T-helper 2 cell (primary cell): ENCODE data around the gene ASTE1.

Source experiments
- DNase-seq, 5 experiments: peaks; one replicate each; pipeline versions ENCODE4 v3.0.0 to v3.0.0-alpha.2; 2012 to 2022
- total RNA-seq, 2 donors: gene quantifications; one replicate each; lab custom pipeline; 2026; lab: John Stamatoyannopoulos, UW

Gene ASTE1, protein sequence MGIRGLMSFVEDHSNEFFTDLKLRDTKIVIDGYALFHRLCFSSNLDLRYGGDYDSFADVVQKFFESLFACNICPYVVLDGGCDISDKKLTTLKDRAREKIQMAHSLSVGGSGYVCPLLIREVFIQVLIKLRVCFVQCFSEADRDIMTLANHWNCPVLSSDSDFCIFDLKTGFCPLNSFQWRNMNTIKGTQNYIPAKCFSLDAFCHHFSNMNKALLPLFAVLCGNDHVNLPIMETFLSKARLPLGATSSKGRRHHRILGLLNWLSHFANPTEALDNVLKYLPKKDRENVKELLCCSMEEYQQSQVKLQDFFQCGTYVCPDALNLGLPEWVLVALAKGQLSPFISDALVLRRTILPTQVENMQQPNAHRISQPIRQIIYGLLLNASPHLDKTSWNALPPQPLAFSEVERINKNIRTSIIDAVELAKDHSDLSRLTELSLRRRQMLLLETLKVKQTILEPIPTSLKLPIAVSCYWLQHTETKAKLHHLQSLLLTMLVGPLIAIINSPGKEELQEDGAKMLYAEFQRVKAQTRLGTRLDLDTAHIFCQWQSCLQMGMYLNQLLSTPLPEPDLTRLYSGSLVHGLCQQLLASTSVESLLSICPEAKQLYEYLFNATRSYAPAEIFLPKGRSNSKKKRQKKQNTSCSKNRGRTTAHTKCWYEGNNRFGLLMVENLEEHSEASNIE
- total RNA-seq, result 23.1 to 30.4 reads per million in 2 donors

DNA sequence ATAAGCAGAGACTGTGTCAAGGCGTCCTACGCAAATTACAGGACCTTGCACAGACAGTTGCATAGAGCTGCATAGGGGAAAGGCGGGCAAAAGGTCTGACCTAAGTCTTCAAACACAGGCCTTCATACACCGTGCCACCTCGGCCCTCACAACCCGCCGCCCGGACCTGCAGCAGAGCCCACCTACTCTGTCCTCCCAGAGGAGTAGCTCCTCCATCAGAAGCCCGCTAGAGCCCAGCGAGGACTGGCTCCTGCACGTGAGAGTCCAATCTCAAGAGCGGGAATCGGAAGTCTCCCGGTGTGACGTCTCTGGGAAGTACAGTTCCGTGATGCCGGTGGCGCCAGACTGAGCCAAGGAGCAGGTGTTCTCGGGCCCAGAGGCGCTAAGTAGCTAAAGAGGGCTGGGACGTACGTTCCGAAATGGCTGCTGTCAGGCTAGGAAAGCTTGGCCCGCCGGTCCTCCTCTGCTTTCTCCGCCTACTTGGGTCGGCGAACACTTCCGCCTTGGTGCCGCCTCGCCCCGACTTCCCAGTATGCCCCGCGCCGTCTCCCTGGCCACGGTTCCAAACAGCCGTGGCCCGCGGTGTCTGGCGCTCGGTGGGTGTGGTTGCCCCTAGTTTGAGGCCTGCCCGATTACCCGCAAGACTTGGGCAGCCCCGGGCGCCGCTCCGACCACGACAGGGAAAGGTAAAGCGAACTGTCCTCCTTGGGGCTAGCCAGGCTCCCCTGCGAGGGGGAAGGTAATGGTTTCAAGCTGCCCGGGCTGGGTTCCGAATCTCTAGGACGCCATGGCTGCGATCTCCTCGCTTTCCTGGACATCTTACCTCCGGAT, at the start of gene ASTE1, which contains the start of gene NEK11:
Gene ASTE1 (minus strand): TSS at position 505 of the 831 bp plus-strand sequence. CDS start 1,519 bp downstream, outside the sequence.
Gene NEK11 (plus strand): TSS at position 557 of the 831 bp plus-strand sequence. CDS start 2,832 bp downstream, outside the sequence.
- peak; percentile 81 to 94 (median 88) for DNase-seq

DNA sequence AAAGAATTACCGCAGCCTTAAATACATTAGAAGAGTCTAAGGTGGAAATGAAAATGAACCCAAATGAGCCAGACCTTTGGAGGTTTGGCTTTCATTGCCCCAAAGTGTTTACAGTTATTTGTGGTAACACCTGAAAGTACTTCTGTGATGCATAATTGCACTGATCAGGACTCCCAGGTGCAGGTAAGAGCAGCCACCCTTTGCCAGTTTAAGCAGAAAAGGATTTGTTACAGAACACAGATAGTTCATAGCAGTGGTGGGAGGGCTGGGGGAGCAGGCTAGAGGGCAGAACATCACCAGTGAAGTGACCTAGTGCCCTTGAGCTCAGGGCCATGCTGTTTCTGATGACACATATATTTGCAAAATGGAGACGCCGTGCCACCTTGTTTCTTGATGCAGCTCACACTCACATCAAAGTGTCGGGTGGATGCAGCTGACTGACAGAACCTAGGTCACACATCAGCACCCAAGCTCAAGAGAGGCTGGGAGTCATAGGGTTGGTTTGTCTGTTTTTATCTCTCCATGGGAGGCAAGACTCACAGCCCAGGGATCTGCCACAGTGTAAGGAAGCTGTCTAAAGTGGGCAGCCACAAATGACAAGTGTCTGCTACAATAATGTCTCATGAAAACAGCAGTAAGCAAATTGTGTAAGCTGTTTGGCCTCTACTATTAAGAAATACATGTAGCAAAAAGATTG, 49.2 kb upstream of the ASTE1 start:
- DNase-seq, result peak in 1 of 5 experiments; percentile 49

DNA sequence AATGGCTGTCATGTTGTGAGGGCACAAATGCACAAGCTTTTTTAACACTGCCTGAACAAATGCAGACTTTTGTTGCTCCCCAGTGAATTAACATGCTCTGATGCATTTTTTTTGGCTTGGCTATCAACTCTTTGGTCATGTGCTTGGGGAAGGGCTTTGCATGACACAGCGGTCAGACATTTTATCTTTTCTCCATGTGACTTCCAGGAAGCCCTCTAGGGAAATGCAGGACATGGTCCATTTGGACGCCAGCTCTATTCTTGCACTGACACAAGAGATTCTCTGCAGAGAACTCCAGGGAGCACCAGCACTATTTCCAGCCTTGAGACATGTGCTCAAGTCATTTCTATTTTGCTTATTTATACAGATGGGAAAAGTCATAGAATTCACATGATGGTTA, 46.2 kb upstream of the ASTE1 start:
- DNase-seq, result no peak

DNA sequence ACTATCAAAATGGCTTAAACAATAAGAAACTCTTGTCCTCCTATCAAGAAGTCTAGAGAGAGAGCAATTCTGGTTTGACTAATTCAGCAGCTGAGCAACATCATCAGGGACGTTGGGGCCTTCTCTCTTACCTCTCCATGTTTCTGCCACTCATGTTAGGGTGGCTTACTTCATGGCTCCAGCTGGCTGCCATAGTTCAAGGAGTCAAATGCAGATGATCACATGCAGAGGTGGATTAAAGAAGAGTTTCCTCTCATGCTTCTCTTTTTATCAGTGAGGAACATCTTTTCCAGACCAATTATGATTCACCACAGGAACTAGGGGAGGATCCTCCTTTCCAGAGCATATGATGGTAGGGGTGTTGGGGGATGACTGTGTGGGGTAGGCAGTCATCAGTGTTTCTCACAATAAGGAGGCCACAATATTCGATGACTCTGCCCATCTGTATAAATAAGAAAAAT, 45.5 kb upstream of the ASTE1 start:
- DNase-seq, result peak in 1 of 5 experiments; percentile 76

DNA sequence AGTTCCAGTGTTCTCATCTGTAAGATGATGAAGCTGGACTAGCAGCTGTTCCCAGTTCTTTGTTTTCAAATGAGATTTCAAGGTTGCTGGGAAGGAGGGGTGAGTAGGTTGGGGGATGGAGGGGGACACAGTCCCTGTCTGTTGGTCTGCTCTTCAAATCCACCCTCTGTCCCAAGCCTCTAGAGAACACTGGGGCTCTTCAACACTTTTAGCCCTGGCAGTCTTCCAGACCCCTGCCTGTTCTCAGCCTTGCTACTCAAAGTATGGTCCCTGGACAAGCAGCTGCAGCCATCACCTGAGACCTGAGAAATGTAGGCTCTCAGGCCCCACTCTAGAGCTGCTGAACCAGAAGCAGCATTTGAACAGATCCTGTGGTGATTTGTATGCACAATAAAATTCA, 41.4 kb upstream of the ASTE1 start:
- no peak for DNase-seq

DNA sequence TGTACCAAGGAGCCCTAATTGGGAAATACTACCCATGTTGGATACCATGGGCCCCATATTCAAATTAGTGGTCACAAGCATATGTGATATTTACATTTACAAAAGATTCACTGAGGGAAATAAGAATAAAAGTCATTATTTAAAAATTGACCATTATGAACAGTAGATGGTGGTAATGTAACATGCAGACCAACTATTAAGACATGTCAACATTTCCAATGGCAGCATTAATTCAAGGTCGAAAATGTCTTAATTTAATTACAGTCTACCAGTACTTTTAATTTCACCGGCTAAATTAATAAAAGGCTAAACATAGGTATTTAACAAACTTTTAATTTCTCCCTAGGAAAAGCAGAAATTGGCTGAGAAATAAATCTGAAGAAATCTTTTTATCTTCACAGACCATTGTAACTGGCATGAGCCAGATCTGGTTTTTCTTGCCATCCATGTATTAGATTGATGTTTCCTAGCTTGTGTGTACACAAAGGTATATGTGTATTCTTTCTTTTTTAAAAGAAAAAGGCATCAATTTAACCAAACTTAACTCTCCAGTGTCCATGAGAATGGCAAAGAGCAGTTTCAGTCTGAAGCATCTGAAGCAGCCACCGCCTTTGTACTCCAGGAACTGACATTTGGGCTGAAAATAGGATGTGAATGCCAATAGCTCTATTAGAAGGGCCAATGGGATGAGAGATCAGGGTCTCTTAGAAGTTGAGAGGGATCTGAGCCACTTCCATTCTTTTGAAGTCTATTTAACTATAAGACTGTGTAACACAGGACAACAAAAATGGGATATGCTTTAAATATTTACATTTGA, 26.6 kb upstream of the ASTE1 start:
- no peak for DNase-seq

DNA sequence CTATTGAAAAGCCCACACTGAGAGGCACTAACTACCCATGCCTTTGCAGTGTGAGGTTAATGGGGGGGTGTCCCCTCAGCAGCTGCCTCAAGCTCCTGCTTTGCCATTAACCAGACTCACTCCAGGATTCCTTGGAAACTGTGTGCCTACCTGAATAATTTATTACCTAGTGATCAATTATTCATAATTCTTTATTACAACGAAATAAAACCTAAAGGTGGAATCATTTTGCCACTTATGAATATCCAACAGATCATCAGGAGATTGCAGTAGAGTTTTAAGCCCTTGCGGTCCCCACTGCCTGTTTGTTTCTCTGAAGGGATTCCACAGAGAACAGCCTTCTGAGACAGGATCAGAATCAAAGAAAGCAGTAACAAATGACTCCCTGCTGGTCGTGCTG, 23.4 kb upstream of the ASTE1 start:
- no peak for DNase-seq

DNA sequence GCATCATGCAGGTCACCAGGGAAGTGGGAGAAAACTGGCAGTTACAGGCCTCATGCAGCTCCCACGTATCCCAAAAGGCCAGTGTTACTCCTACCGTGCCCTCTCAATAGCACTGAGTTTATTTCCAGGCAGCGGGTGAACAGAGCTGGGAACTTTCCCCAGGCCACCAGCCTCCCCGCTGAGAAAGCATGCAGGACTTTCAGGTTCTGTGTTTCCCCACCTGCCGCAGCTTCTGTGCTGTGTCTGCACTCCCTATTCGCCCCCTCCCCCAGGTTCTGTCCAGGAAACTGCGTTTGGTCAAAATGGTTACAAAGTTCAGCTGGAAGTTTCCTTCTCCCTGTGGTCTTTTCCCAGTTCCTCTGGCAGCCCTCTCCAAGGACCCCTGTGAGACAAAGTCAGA, 21.4 kb upstream of the ASTE1 start:
- no peak for DNase-seq

DNA sequence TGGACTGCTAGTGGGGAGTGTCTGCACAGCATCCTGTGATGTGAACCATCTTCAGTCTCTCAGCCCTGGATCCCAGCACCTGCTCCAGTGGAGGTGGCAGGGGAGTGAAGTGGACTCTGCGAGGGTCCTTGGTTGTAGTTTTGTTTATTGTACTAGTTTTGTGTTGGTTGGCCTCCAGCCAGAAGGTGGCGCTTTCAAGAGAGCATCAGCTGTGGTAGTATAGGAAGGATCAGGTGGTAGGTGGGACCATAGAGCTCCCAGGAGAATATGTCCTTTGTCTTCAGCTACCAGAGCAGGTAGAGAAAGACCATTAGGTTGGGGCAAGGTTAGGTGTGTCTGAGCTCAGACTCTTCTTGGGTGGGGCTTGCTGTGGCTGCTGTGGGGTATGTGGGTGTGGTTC, 21.0 kb upstream of the ASTE1 start:
- DNase-seq, result no peak

DNA sequence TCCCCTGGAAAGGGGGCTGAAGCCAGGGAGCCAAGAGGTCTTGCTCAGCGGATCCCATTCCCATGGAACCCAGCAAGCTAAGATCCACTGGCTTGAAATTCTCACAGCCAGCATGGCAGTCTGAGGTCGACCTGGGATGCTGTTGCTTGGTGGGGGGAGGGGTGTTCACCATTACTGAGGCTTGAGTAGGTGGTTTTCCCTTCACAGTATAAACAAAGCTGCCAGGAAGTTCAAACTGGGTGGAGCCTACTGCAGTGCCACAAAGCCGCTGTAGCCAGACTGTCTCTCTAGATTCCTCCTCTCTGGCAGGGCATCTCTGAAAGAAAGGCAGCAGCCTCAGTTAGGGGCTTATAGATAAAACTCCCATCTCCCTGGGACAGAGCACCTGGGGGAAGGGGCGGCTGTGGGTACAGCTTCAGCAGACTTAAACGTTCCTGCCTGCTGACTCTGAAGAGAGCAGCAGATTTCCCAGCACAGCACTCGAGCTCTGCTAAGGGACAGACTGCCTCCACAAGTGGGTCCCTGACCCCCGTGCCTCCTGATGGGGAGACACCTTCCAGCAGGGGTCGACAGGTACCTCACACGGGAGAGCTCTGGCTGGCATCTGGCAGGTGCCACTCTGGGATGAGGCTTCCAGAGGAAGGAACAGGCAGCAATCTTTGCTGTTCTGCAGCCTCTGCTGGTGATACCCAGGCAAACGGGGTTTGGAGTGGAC, 15.8 kb upstream of the ASTE1 start:
- peak in 2 of 5 experiments; percentile 15 to 89 for DNase-seq

DNA sequence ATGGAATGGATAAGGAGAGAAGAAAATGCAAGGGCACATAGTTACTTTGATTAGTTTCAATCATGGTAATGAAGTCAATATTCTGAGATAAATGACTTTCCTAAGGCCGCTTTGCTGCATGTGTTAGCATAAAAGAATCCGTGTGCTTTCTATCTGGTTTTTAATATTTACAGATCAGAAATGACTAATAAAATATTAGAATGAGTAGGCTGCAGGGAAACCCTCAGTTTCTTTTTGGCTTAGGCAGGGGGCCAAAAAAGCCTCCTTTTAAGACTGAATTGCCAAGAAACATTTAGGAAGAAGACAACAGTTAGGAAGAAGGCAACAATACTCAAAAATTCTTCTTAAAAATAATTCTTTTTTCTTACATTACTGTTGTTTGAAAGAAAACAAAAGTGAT, 11.7 kb upstream of the ASTE1 start:
- no peak for DNase-seq

DNA sequence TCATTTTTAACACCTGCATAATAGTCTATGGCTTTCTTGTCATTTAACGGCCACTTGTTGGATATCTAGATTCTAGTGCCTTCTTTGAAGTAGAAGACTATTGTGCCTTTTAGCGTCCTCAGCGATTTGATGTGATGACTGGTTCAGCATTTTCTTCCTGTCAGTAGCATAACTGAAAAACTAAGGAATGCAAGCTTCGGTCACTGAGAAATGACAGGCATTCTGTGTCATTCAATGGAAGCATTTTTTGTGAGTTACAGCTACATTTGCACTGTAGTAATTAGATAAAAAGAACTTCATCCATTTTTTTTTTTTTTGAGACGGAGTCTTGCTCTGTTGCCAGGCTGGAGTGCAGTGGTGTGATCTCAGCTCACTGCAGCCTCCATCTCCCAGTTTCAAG, 10.4 kb upstream of the ASTE1 start:
- no peak for DNase-seq

DNA sequence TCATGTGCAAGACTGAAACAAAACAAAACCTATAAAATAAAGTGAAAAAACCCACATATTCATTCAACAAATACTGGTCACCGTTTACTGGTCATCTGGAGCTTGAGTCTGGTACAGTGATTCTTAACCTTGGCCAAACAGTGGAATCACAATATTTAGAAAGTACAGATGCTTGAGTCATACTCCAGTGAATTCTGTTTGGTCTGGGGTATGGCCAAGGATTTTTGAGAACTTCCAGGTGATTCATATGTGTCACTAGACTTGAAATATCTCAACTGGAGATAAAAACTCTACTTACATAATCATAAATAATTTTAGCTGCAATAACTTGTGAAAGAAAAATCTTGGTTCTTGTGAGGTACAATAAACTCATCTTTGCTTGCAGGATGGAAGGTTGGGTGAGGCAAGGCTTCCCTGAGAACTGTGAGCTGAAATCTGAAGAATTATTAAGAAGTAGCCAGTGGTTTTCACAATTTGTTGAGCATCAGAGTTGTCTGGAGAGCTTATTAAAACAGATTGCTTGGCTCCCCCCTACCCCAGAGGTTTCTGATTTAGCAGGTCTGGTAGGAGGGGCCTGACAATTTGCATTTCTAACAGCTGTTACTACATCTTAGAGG, 9.7 kb upstream of the ASTE1 start:
- DNase-seq, result no peak

DNA sequence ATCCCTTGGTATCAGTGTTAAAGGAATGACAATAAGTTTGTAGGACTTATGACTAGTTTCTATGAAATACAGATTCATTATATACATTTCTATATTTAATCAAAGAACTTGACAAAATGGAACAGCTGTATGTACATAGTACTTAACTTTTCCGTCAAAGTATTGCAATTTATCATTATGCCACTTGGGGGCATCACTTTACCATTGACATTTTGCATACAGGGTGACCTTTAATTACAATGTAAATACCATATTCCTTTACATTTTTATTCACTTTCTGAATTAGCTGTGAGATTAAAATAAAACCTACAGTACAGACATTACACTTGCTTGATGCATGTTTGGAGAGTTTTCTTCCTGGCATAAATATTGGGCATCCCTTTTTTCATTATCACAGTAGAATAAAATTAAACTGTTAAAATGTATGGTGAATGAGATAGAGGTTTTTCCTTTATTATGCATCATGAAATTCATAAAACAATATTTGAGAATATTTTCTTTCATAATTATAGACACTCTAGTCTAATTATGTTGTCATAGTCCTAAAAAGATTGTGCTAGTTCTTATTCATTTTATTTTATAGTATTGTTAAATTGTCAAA, 7.0 kb upstream of the ASTE1 start:
- DNase-seq, result peak in 2 of 5 experiments; percentile 10 to 67

DNA sequence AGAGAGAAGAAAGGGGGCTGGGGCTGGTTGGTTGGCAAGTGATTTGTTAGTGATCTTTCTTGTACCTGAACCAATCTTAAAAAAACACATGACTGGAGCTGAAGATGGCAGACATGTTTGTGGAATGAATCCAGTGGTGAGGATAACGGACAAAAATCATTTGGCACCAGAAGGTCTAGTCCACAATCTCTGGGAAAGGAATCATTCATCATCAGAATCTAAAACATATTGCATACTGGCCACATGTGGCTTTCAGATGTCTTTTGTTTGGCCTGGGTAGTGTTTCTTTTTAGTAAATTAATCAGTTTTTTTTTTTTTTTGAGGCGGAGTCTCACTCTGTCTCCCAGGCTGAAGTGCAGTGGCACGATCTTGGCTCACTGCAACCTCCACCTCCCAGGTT, 5.0 kb upstream of the ASTE1 start:
- no peak for DNase-seq

DNA sequence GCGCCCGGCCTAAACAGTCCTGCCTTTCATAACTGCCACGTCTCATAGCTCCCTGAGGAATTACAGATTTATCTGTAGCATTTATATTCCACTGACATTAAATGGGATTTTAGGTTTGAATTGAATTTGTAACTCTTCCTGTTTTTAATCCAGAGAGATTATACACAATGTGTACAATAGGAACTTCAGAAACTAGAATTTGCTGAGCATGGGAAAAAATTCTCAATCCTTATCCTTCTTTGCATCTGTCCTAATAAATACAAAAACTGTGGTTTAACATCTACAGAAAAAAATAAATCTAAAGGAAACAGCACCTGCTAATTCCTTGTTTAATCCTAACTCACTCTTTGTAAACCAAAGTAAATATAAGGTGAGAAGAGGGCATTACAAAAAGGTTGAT, 2.2 kb upstream of the ASTE1 start:
- no peak for DNase-seq

DNA sequence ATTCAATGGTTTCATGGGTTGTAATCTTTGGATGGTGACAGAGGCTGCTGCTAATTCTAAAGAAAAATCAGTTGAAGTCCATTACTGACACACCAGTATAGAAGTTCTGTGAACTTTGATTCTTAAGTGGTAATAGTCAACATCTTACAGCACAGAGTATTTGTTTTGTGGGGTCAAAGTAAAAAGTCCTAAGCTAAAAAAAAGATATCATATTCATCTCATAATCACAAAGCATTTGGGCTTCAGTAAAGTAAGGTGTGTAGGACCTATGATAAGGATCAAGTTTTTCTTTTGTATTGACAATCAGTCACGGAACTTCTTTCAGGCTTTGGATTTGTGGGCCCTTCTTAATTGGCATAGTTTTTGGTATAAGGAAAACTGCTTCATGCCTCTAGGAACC, 1.1 kb downstream of the ASTE1 start:
- no peak for DNase-seq

DNA sequence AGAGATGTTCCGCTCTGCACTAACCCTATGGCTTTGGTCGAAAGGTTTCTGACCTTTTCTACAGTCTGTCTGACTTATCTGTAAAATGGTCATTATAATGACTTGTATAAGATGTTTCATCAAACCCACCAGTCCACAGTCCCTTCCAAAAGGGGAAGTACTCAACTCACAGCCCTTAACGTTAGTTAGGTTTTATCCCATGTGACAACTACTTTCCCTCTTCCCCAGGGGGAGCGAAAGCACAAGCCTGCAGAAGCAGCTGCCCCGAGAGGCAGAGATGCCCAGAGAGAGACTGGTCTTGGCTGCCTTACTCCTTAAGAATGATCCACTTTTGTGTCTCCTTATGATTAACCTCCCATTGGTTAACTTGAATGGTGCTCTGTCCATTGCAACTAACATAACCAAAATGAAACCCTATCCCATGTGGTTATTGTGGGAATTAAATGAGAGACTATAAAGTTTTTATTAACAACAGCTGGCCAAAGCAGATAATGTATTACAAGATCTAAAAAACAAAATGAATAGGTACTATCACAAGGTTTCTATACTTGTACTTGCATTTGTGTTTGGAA, 6.4 kb downstream of the ASTE1 start:
- no peak for DNase-seq

DNA sequence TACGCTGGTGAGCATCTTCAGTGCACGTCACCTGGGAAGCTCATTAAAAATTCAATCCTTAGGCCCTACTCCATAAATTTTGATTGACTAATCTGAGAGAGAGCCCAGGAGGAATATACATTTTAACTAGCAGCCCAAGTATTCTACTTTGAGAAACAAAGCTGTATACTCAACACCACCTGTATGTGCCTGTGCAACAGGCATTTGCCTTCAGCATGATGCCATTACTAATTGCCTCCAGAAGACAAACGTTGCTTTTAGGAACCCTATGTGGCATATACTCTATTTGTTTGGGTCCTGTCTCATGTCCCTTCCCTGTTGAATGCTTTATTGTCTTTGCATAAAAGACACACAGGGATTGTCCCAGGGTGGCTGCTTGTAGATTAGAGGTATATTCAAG, 7.7 kb downstream of the ASTE1 start:
- DNase-seq, result no peak
